Calu3 (cell line): ENCODE measurements around the gene MAPK8IP3. TPM values are rescaled to one million over a fixed set of nuclear protein-coding genes. Genes with fewer than 3 reads are reported as not detected.

ENCODE experiments used
- BruUV-seq: library from RNA; stranded (reverse); fragments of 400-500 nt; replicated peaks from 2 replicates; lab custom pipeline; 2021; lab: Mats Ljungman, UMichigan
- CTCF ChIA-PET: fragments of 300-600 bp; sonication (Branson Sonifier 250); formaldehyde crosslinking; loops from one replicate; lab custom pipeline; 2022; ENCODE audit warnings: antibody characterized with exemption; lab: Charles Lee
- DNase-seq: peaks from one replicate; pipeline ENCODE4 v3.0.0; 2022
- H3K27ac Mint-ChIP-seq: one replicate; pipeline ENCODE4 v1.8.0; 2022; ENCODE audit warnings: mixed read lengths; ENCODE audit not compliant: unreplicated experiment
- H3K27me3 Mint-ChIP-seq: one replicate; pipeline ENCODE4 v1.8.0; 2022; ENCODE audit warnings: mixed read lengths; ENCODE audit not compliant: unreplicated experiment
- H3K36me3 Mint-ChIP-seq: one replicate; pipeline ENCODE4 v1.8.0; 2022; ENCODE audit warnings: mild to moderate bottlenecking, moderate library complexity, mixed read lengths; ENCODE audit not compliant: insufficient read depth, unreplicated experiment
- H3K4me1 Mint-ChIP-seq: one replicate; pipeline ENCODE4 v1.8.0; 2022; ENCODE audit warnings: mild to moderate bottlenecking, low read depth, mixed read lengths; ENCODE audit not compliant: unreplicated experiment
- H3K4me3 Mint-ChIP-seq: one replicate; pipeline ENCODE4 v1.8.0; 2022; ENCODE audit warnings: mild to moderate bottlenecking, low read depth, moderate library complexity, mixed read lengths; ENCODE audit not compliant: unreplicated experiment
- H3K9me3 Mint-ChIP-seq: one replicate; pipeline ENCODE4 v1.8.0; 2022; ENCODE audit warnings: low read depth, mixed read lengths; ENCODE audit not compliant: unreplicated experiment
- CTCF ChIP-seq: fragments of 200-600 bp; IDR thresholded peaks from one replicate; pipeline ENCODE4 v1.8.0; 2022; ENCODE audit warnings: antibody characterized with exemption; ENCODE audit not compliant: unreplicated experiment
- intact Hi-C: fragments of 100-400 bp; cut with micrococcal nuclease; formaldehyde crosslinking; loops from one replicate; pipeline ENCODE4 v1.10.0; 2022; ENCODE audit not compliant: unreplicated experiment
- total RNA-seq: library from RNA; stranded (reverse); gene quantifications from 2 replicates; pipeline ENCODE4 v1.2.3, GENCODE V29; 2022

MAPK8IP3 gene
- total RNA-seq, 1 experiment from 2014 or later = 110 TPM

GRCh38 chr16:1745900-1746692, 40.1 kb downstream of the MAPK8IP3 start:
- Mint-ChIP-seq H3K9me3 (no peaks in the 10 kb centered on the region), H3K27ac (no peak overlapping the region), H3K4me3 (no peak overlapping the region), H3K36me3 (peaks cover 47% of the 10 kb centered on the region), H3K4me1 (no peaks in the 10 kb centered on the region), H3K27me3 (no peaks in the 10 kb centered on the region)
- intact Hi-C loops = no loop called here
- no peak for DNase-seq
- BruUV-seq = no TSS peak
- no peak for TF ChIP-seq CTCF
- CTCF ChIA-PET = no interaction called here

GRCh38 chr16:1746693-1747195, 40.7 kb downstream of the MAPK8IP3 start:
- Mint-ChIP-seq H3K4me3 (no peak overlapping the region), H3K36me3 (peaks cover 50% of the 10 kb centered on the region), H3K4me1 (no peaks in the 10 kb centered on the region), H3K27me3 (no peaks in the 10 kb centered on the region), H3K9me3 (no peaks in the 10 kb centered on the region), H3K27ac (no peak overlapping the region)
- no peak for DNase-seq
- no TSS peak for BruUV-seq
- TF ChIP-seq CTCF = no peak
- intact Hi-C loops = no loop called here
- CTCF ChIA-PET = no interaction called here

GRCh38 chr16:1747934-1748333, 41.9 kb downstream of the MAPK8IP3 start:
- peaks cover 53% of the 10 kb centered on the region for H3K36me3 Mint-ChIP-seq

More at GRCh38 chr16:1747934-1748333, 41.9 kb downstream of the MAPK8IP3 start:
- Mint-ChIP-seq H3K27ac (no peak overlapping the region), H3K4me3 (no peak overlapping the region), H3K9me3 (no peaks in the 10 kb centered on the region), H3K27me3 (no peaks in the 10 kb centered on the region), H3K4me1 (no peaks in the 10 kb centered on the region)
- TF ChIP-seq CTCF = no peak
- intact Hi-C loops = no loop called here
- DNase-seq = no peak
- no TSS peak for BruUV-seq
- CTCF ChIA-PET = no interaction called here
